K562 (cell line): ENCODE results near the gene VPS16. TPM values are rescaled to one million over a fixed set of nuclear protein-coding genes. Genes with fewer than 3 reads are reported as not detected.

ENCODE experiments used
- ARID1B ChIP-seq: fragments of 450-650 bp; IDR thresholded peaks from 2 replicates; pipeline ENCODE4 v1.6.1; 2016; ENCODE audit warnings: antibody characterized with exemption, mild to moderate bottlenecking, inconsistent platforms
- BRD9 ChIP-seq: fragments of 450-650 bp; IDR thresholded peaks from 2 replicates; pipeline ENCODE4 v1.6.1; 2018; ENCODE audit warnings: low read depth; ENCODE audit not compliant: partially characterized antibody
- EP400 ChIP-seq: fragments of 450-650 bp; IDR thresholded peaks from 2 replicates; pipeline ENCODE4 v1.6.1; 2017; ENCODE audit warnings: antibody characterized with exemption, mild to moderate bottlenecking, moderate library complexity
- HDAC6 ChIP-seq: IDR thresholded peaks from 2 replicates; pipeline ENCODE4 v1.6.1; 2012; ENCODE audit warnings: low read depth, mild to moderate bottlenecking, control low read depth, inconsistent platforms, low read length, moderate library complexity
- IRF2 ChIP-seq: sonication (generic); formaldehyde crosslinking; IDR thresholded peaks from 2 replicates; pipeline ENCODE4 v1.8.1; 2022; ENCODE audit warnings: mild to moderate bottlenecking, missing genetic modification reagents
- RFX5 ChIP-seq: IDR thresholded peaks from 2 replicates; pipeline ENCODE4 v1.6.1; 2011; ENCODE audit warnings: low read depth, mild to moderate bottlenecking, improper control_type of control experiment, low read length
- RNF2 ChIP-seq: sonication (generic); IDR thresholded peaks from 2 replicates; pipeline ENCODE4 v1.6.1; 2016
- SMARCE1 ChIP-seq: fragments of 450-650 bp; IDR thresholded peaks from 2 replicates; pipeline ENCODE4 v1.7.1; 2016; ENCODE audit warnings: mild to moderate bottlenecking
- SP1 ChIP-seq: sonication (generic); formaldehyde crosslinking; IDR thresholded peaks from 2 replicates; pipeline ENCODE4 v1.8.1; 2022; ENCODE audit warnings: mild to moderate bottlenecking, missing genetic modification reagents
- SRF ChIP-seq, 2 experiments: fragments of 250-450, 450-650 bp in 1 of 2; sonication (Bioruptor Pico) in 1 of 2; sonication (generic) in 1 of 2; formaldehyde crosslinking; IDR thresholded peaks; 2 replicates each; pipeline versions ENCODE4 v1.5.0 to v1.5.1; 2020 to 2022; ENCODE audit warnings: mild to moderate bottlenecking in 1 of 2, missing genetic modification reagents in 1 of 2
- TEAD1 ChIP-seq, 2 experiments: fragments of 450-650 bp in 1 of 2; sonication (generic) in 1 of 2; formaldehyde crosslinking; IDR thresholded peaks; 2 replicates each; pipeline versions ENCODE4 v1.4.0 to v1.8.0; 2020 to 2022; ENCODE audit warnings: mild to moderate bottlenecking in 2 of 2, missing genetic modification reagents in 1 of 2
- ZBTB1 ChIP-seq: sonication (generic); formaldehyde crosslinking; IDR thresholded peaks from 2 replicates; pipeline ENCODE4 v1.8.1; 2023; ENCODE audit warnings: missing genetic modification reagents, low read depth, mild to moderate bottlenecking, borderline replicate concordance
- ZNF133 ChIP-seq: fragments of 250-450 bp; sonication (Bioruptor Pico); IDR thresholded peaks from 2 replicates; pipeline ENCODE4 v1.4.0; 2020; ENCODE audit warnings: mild to moderate bottlenecking
- ZNF668 ChIP-seq: fragments of 250-450 bp; sonication (Bioruptor Pico); IDR thresholded peaks from 2 replicates; pipeline ENCODE4 v1.8.0; 2022; ENCODE audit warnings: mild to moderate bottlenecking, inconsistent platforms
- polyA plus RNA-seq, 8 experiments: library from polyadenylated mRNA; depleted of rRNA in 4 of 8; stranded (reverse) in 5 of 8; unstranded in 3 of 8; fragments of >200 nt; fragmentation: Nextera tagmentation in 2 of 8; fragmentation: Illumina TruSeq in 1 of 8; extraction: Ambion mirVana in 2 of 8; extraction: Trizol in 1 of 8; gene quantifications; 2 replicates each; pipeline versions ENCODE4 v1.2.1 to v1.2.3, GENCODE V29; 2011 to 2014; ENCODE audit warnings: inconsistent platforms in 1 of 8, missing spikeins in 1 of 8
- total RNA-seq, 7 experiments: library from RNA; depleted of rRNA in 6 of 7; stranded (reverse); fragments of >200 nt in 6 of 7; fragmentation: Illumina TruSeq in 2 of 7; extraction: Trizol in 2 of 7; gene quantifications; 2 replicates each; pipeline versions ENCODE4 v1.2.1 to v1.2.3, GENCODE V29; 2011 to 2021; ENCODE audit warnings: low replicate concordance in 1 of 7
- TF ChIP-seq, protein P1 (sequence below): fragments of 450-650 bp; IDR thresholded peaks from 2 replicates; pipeline ENCODE4 v1.6.1; 2016; ENCODE audit warnings: mild to moderate bottlenecking, moderate library complexity
- TF ChIP-seq, protein P2 (sequence below): fragments of 250-450 bp; sonication (Bioruptor Pico); IDR thresholded peaks from 2 replicates; pipeline ENCODE4 v1.8.0; 2021; ENCODE audit warnings: borderline replicate concordance, mild to moderate bottlenecking, moderate library complexity; ENCODE audit not compliant: poor library complexity, severe bottlenecking

The VPS16 gene
- total and polyA plus RNA-seq, 9 of the 15 experiments (the other 6 are each of a cell fraction or from before 2014, with no cell fraction given): 6.8 to 24.7 (median 14.0) TPM

DNA sequence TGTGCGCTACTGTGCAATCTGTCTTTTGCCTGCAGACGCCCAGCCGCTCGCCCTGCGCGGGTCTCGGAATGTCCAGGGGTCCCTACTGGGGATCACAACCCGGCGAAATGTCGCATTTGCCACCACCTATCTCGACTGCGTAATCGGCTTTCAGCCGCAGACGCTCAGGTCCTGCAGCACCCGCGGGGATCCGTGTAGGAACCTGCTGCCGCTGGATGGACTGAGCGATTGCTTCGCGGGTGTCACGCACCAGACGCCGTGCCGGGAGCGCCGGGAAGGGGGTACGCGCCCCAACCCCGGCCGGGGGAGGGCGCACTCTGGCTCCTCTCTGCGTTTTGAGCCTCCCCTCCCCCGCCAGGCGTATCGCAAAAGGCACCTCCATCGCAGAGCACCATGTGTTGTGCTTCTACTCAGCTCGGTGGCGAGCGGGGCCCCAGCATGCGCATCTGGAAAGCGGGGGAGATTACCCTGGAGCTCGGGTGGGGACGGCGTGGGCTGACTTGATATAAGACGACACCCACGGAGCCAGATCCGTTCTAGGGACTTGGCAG, 32.0 kb downstream of the VPS16 start (continued):
- TF ChIP-seq, protein P1, sequence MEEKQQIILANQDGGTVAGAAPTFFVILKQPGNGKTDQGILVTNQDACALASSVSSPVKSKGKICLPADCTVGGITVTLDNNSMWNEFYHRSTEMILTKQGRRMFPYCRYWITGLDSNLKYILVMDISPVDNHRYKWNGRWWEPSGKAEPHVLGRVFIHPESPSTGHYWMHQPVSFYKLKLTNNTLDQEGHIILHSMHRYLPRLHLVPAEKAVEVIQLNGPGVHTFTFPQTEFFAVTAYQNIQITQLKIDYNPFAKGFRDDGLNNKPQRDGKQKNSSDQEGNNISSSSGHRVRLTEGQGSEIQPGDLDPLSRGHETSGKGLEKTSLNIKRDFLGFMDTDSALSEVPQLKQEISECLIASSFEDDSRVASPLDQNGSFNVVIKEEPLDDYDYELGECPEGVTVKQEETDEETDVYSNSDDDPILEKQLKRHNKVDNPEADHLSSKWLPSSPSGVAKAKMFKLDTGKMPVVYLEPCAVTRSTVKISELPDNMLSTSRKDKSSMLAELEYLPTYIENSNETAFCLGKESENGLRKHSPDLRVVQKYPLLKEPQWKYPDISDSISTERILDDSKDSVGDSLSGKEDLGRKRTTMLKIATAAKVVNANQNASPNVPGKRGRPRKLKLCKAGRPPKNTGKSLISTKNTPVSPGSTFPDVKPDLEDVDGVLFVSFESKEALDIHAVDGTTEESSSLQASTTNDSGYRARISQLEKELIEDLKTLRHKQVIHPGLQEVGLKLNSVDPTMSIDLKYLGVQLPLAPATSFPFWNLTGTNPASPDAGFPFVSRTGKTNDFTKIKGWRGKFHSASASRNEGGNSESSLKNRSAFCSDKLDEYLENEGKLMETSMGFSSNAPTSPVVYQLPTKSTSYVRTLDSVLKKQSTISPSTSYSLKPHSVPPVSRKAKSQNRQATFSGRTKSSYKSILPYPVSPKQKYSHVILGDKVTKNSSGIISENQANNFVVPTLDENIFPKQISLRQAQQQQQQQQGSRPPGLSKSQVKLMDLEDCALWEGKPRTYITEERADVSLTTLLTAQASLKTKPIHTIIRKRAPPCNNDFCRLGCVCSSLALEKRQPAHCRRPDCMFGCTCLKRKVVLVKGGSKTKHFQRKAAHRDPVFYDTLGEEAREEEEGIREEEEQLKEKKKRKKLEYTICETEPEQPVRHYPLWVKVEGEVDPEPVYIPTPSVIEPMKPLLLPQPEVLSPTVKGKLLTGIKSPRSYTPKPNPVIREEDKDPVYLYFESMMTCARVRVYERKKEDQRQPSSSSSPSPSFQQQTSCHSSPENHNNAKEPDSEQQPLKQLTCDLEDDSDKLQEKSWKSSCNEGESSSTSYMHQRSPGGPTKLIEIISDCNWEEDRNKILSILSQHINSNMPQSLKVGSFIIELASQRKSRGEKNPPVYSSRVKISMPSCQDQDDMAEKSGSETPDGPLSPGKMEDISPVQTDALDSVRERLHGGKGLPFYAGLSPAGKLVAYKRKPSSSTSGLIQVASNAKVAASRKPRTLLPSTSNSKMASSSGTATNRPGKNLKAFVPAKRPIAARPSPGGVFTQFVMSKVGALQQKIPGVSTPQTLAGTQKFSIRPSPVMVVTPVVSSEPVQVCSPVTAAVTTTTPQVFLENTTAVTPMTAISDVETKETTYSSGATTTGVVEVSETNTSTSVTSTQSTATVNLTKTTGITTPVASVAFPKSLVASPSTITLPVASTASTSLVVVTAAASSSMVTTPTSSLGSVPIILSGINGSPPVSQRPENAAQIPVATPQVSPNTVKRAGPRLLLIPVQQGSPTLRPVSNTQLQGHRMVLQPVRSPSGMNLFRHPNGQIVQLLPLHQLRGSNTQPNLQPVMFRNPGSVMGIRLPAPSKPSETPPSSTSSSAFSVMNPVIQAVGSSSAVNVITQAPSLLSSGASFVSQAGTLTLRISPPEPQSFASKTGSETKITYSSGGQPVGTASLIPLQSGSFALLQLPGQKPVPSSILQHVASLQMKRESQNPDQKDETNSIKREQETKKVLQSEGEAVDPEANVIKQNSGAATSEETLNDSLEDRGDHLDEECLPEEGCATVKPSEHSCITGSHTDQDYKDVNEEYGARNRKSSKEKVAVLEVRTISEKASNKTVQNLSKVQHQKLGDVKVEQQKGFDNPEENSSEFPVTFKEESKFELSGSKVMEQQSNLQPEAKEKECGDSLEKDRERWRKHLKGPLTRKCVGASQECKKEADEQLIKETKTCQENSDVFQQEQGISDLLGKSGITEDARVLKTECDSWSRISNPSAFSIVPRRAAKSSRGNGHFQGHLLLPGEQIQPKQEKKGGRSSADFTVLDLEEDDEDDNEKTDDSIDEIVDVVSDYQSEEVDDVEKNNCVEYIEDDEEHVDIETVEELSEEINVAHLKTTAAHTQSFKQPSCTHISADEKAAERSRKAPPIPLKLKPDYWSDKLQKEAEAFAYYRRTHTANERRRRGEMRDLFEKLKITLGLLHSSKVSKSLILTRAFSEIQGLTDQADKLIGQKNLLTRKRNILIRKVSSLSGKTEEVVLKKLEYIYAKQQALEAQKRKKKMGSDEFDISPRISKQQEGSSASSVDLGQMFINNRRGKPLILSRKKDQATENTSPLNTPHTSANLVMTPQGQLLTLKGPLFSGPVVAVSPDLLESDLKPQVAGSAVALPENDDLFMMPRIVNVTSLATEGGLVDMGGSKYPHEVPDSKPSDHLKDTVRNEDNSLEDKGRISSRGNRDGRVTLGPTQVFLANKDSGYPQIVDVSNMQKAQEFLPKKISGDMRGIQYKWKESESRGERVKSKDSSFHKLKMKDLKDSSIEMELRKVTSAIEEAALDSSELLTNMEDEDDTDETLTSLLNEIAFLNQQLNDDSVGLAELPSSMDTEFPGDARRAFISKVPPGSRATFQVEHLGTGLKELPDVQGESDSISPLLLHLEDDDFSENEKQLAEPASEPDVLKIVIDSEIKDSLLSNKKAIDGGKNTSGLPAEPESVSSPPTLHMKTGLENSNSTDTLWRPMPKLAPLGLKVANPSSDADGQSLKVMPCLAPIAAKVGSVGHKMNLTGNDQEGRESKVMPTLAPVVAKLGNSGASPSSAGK: peak; percentile 93
- no peak for TF ChIP-seq ZNF668
- no peak for TF ChIP-seq RFX5
- TF ChIP-seq ZNF133 (CRISPR knock-in tag): no peak
- TF ChIP-seq ARID1B: peak; percentile 70
- TF ChIP-seq HDAC6: 0 out of 2 replicates have a peak, but pooled peaks have one; percentile 8
- TF ChIP-seq SRF (CRISPR knock-in tag; IDR thresholded peaks at IDR 0.05): no peak
- TF ChIP-seq ZBTB1: peak; percentile 61
- TF ChIP-seq, protein P2, sequence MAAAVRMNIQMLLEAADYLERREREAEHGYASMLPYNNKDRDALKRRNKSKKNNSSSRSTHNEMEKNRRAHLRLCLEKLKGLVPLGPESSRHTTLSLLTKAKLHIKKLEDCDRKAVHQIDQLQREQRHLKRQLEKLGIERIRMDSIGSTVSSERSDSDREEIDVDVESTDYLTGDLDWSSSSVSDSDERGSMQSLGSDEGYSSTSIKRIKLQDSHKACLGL: no peak
- TF ChIP-seq EP400: peak; percentile 90
- peak; percentile 60; the same call in 1 of the 2 replicates for TF ChIP-seq SP1 (CRISPR knock-in tag)
- TF ChIP-seq RNF2: peak; percentile 88
- 0 out of 2 replicates have a peak, but pooled peaks have one; percentile 13 for TF ChIP-seq SMARCE1
- peak in 1 of 2 experiments; percentile 40; a peak in 1 of 4 replicates for TF ChIP-seq TEAD1 (CRISPR knock-in tag; IDR thresholded peaks at IDR 0.05)
- no peak for TF ChIP-seq BRD9
- TF ChIP-seq IRF2 (CRISPR knock-in tag): no peak
